Lung (tissue), 12 donors: Measurements from ENCODE around the gene ANKRD55. TPM values are rescaled to one million over a fixed set of nuclear protein-coding genes. Genes with fewer than 3 reads are reported as not detected.

Experiments used
- ATAC-seq: fragments of 200-7000 bp; cut with Tn5 transposase; one replicate; pipeline ENCODE4 v1.9.1; 2020; ENCODE audit warnings: moderate number of reproducible peaks; ENCODE audit not compliant: insufficient read depth, low FRiP score
- DNase-seq, 3 donors: peaks; one replicate each; pipeline ENCODE4 v3.0.0-alpha.2; 2013 to 2017
- H3K27ac ChIP-seq, 2 donors: one replicate each; pipeline ENCODE4 v1.5.1; 2013; ENCODE audit warnings: mild to moderate bottlenecking in 2 of 2, moderate library complexity in 2 of 2, control low read depth in 1 of 2, inconsistent platforms in 1 of 2, low read depth in 1 of 2, low read length in 1 of 2
- H3K27me3 ChIP-seq, 3 donors: one replicate each; pipeline ENCODE4 v1.5.1; 2013; ENCODE audit warnings: low read length in 2 of 3; ENCODE audit not compliant: control insufficient read depth in 3 of 3, insufficient read depth in 3 of 3
- H3K36me3 ChIP-seq, 4 donors: one replicate each; pipeline ENCODE4 v1.5.1; 2013; ENCODE audit warnings: low read length in 4 of 4, mild to moderate bottlenecking in 1 of 4, moderate library complexity in 1 of 4; ENCODE audit not compliant: control insufficient read depth in 4 of 4, insufficient read depth in 4 of 4
- H3K4me1 ChIP-seq, 5 donors: one replicate each; pipeline ENCODE4 v1.5.1; 2013; ENCODE audit warnings: low read length in 5 of 5, mild to moderate bottlenecking in 2 of 5, moderate library complexity in 1 of 5; ENCODE audit not compliant: control insufficient read depth in 5 of 5, insufficient read depth in 5 of 5
- H3K4me3 ChIP-seq: one replicate; pipeline ENCODE4 v1.5.1; 2013; ENCODE audit warnings: mild to moderate bottlenecking, control low read depth, moderate library complexity
- H3K9ac ChIP-seq, 2 donors: one replicate each; pipeline ENCODE4 v1.5.1; 2013; ENCODE audit warnings: low read length in 2 of 2, control low read depth in 1 of 2; ENCODE audit not compliant: insufficient read depth in 1 of 2
- H3K9me3 ChIP-seq, 4 donors: one replicate each; pipeline ENCODE4 v1.5.1; 2013; ENCODE audit warnings: low read length in 3 of 4, mild to moderate bottlenecking in 1 of 4, moderate library complexity in 1 of 4; ENCODE audit not compliant: control insufficient read depth in 4 of 4, insufficient read depth in 3 of 4
- CTCF ChIP-seq: IDR thresholded peaks from 2 replicates; pipeline ENCODE4 v1.5.1; 2012; ENCODE audit warnings: mild to moderate bottlenecking; ENCODE audit errors: control extremely low read depth, extremely low read depth
- WGBS, 2 donors: extraction: QIAGEN DNeasy Blood & Tissue Kit; methylation state at CpG; one replicate each; pipeline ENCODE4 v1.1.7; 2013; 5-methylcytosine and 5-hydroxymethylcytosine counted together
- polyA plus RNA-seq, 2 donors: library from polyadenylated mRNA; stranded (reverse); fragments of 200-250 nt; gene quantifications; one replicate each; pipeline ENCODE4 v1.2.1, GENCODE V29; 2013
- total RNA-seq, 2 donors: library from RNA; depleted of rRNA in 1 of 2; stranded (reverse); fragments of >200 nt in 1 of 2; gene quantifications; one replicate each; pipeline ENCODE4 v1.2.1, GENCODE V29; 2014 to 2021
- donor health status: control.
- donor health status: control.
- donor health status: Bipolar disorder and iron deficiency.
- donor health status: healthy.
- donor health status: DM: yes; HTN: yes; CAD: no.

ANKRD55 gene
- total and polyA plus RNA-seq, 4 donors, result 0.06 to 0.50 (median 0.28) TPM

DNA sequence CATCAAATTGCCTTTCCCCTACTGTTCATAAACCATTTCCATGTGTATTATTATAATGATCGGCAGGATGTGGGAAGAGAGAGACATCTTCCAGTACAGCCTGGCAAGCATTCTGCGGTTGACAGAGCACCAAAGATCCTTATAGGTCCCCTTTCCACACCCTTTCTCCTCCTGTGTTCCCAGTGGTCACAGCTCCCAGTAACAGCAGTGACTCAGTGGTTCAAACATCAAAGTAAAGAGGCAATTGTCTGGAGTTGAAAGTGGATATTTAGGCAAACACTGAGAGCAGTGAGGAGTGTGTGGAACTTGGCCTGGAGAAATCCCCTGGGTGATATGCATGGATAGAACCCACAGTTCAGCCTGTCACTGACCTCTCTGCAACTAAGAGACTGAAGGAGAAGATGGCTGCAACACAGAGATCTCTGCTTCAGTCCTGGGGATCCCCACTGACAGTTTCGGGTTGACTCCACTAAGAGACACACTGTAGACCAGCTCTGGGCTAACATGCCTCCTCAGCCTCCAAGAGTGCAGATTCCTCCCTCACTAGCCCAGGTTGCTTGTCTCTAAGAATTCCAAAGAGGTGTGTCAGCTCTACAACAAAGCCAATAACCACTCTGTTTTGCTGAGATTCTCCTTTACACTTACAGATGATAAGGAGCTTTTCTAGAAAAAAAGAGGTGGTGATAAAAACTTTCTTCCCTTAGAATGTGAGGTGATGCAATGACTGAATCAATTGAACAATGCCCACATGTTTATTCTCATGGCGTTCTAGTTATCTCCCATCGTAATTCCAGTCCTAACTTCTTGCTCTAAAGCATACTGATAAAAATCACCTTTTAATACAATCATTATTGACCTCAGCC lies 143.9 kb downstream of the ANKRD55 start:
- Histone ChIP-seq H3K9ac (no peak overlapping the region), H3K9me3 (no peaks in the 10 kb centered on the region), H3K36me3 (no peaks in the 10 kb centered on the region), H3K4me1 (peaks cover 0 to 8% (median 3%) of the 10 kb centered on the region in 5 donors), H3K4me3 (no peak overlapping the region), H3K27ac (no peak overlapping the region), H3K27me3 (no peaks in the 10 kb centered on the region)
- ATAC-seq (peak; percentile 47), DNase-seq (no peak)
- TF ChIP-seq CTCF, result no peak
- 75 to 91% methylated on average over 5 of the region's 5 CpGs for WGBS, 2 donors

DNA sequence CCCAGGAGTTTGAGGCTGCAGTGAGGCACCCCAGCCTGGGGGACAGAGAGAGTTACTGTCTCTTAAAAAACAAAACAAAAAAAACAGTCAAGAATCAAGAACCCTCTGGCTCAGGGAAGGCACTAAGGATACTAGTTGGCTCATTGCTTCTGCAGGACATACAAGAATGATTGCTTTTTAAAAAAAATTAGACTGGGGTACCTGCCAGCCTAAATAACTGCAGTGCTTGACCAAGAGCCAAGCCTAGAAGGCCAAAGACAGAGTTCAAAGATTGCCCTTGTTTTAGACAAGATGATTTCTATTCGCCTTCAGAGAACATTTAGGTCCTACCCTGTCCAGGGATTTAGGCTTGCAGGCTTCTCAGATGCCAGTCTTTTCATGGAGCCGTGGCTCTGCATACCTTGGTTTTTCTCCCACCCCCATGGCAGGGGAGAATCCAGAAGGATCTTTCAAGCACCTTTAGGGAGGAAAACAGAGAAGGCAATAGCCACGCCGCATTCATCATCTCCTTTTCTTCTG lies 144.6 kb downstream of the ANKRD55 start:
- no peaks in the 10 kb centered on the region for H3K9me3 ChIP-seq
- TF ChIP-seq CTCF, result no peak
- ATAC-seq (no peak), DNase-seq (no peak)
- H3K4me3 ChIP-seq, result no peak overlapping the region
- peaks cover 0 to 8% (median 3%) of the 10 kb centered on the region in 5 donors for H3K4me1 ChIP-seq
- no peaks in the 10 kb centered on the region for H3K36me3 ChIP-seq
- no peak overlapping the region for H3K27ac ChIP-seq
- 68 to 81% methylated on average over 4 of the region's 4 CpGs for WGBS, 2 donors
- H3K9ac ChIP-seq, result no peak overlapping the region
- H3K27me3 ChIP-seq, result no peaks in the 10 kb centered on the region

DNA sequence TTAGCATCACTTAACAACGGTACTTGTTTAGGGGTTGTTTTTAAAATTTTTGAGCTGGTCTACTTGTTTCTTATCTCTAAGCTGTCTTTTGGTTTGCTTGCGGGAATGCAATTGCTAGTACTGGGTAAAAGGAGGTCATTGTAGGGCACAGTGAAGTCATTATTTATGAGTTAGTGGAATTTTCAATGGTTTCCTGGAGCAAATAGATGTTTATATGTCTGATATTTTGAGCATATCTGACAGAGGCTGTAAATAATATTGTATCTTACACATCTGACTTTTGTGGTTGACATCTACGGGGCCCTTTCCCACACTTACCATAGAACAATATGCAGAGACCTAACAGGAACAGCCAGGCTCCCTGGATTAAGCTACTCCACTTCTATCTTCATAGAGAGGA lies 147.9 kb downstream of the ANKRD55 start:
- DNase-seq (peak in 1 of 3 donors; percentile 39), ATAC-seq (no peak)
- Histone ChIP-seq H3K9me3 (no peaks in the 10 kb centered on the region), H3K27me3 (no peaks in the 10 kb centered on the region), H3K27ac (no peak overlapping the region), H3K4me1 (peaks cover 0 to 11% (median 5%) of the 10 kb centered on the region in 5 donors), H3K9ac (no peak overlapping the region), H3K36me3 (no peaks in the 10 kb centered on the region), H3K4me3 (no peak overlapping the region)
- 28 to 39% methylated on average over 3 of the region's 3 CpGs for WGBS, 2 donors
- TF ChIP-seq CTCF, result no peak
